Endometrium (tissue), 2 donors: Measurements from ENCODE around the gene CAPZA1.
"Not testable (repeated sequence)": the region's sequence is repeated elsewhere in the genome, so short reads cannot be mapped to it uniquely, and the experiment has no call there.

Experiments
- FAIRE-seq: peaks from 2 replicates; lab custom pipeline; 2012; peaks lifted over from hg19 to GRCh38; lab: Jason Lieb, UNC
- donor health status: control.
- donor health status: control.

CAPZA1 gene

GRCh38 chr1:112619518-112620376, at the start of gene CAPZA1:
Gene CAPZA1, plus strand, starts transcription at chr1:112619832. Its CDS starts 13 bp downstream, at chr1:112619845.
- FAIRE-seq = no peak

- no peak for FAIRE-seq
Observed at GRCh38 chr1:112575154-112575804, 44.4 kb upstream of the CAPZA1 start.

DNA sequence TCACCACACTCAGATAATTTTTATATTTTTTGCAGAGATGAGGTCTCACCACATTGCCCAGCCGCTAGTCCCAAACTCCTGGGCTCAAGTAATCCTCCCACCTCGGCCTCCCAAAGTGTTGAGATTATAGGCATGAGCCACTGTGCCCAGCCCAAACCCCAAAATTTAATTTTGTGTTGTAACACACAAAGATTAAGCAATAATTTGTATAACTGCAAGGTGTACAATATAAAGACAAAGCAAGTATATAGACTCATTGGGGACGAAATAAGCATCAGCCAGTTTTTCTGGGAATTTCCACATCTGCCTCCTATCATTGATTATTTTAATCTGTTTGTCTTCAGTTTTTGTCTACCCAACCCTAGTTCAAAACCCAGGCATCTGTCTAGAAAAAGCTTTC, 43.4 kb upstream of the CAPZA1 start:
- FAIRE-seq = no peak

GRCh38 chr1:112579801-112580510, 39.7 kb upstream of the CAPZA1 start:
- FAIRE-seq = no peak

- FAIRE-seq = no peak
Observed at GRCh38 chr1:112581586-112582192, 37.9 kb upstream of the CAPZA1 start.

GRCh38 chr1:112583366-112583765, 36.3 kb upstream of the CAPZA1 start:
- FAIRE-seq = no peak

DNA sequence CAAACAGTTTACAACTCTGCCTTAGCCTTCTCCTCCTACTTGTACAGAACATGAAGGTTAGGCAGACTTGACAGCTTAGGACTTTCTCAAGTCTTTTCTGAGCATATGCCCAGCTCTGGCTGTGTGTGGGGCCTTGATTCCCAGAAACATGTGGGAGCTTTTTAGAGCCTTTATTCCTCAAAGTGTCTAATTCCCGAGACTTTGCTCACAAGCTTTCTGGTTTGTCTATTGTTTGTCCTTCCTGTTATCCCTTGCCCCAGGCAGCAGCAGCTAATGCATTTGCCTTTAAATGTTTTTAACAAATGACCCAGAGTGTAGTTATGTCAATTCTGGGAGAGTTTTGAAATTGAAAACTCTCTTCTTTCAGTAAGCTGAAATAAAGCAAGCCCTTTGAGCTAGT, 29.9 kb upstream of the CAPZA1 start:
- FAIRE-seq = no peak

DNA sequence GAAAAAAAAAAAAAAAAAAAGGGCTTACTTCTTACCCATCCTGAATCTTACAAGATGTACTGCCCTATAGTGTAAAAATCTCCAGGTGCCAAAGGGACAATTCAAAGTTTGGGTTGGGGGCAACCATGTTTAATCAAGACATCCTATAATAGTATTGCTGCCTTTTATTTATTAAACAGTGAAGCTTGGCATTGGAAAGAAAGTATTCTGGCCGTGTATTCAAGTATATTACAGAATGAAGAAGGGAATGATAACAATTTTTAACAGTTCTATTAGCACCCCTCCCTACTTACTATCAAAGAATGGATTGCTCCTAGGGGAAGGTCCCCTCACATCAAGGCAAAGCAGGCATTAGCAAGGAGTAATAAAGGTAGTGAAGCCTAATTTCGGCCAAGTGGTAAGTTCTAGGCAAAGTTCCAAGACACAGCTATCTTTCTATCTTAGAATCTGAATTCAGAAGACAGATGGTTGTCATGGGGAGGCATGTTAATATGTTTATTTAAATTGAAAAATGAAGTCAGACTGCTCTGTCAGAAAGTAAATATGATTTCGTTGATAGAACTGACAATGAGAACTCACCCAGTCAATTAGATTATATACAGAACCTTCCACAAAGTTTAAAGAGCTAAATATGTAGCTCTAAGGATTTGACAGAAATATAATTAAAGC, 25.3 kb upstream of the CAPZA1 start:
- no peak for FAIRE-seq

DNA sequence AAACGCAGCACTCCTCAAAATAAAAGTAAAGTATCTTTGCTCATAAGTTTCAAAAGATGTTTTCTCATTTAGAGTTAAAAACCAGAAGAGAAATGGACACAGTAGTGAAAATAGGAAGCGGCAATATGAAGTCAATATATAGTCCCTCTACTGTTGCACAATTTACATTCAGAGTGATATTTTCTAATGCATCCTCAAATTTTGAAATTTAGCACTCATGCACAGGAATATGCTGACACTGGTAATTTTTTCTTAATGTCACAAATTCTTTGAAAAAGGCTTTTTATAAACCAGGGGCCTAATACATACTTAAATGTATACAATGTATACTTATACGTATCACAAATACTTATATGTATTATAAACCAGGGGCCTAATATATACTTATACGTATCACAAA, 20.2 kb upstream of the CAPZA1 start:
- FAIRE-seq = no peak

DNA sequence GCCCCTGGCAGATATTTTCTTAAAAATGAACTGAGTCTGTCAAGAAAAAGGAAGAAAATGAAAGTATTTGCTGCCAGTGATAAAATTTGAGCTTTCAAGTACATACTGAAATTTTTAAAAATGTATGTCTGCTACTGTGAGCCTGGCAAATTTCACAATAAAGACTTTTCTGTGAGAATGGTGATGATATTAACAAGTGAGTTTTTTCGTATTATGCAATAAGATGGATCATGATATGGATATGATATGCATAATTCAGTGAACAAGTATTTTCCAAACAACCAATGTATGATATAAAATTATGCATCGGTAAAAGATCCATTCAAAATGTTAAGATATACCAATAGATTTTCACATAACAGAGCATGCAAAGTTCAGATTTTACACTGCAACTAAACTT, 16.6 kb upstream of the CAPZA1 start:
- no peak for FAIRE-seq

DNA sequence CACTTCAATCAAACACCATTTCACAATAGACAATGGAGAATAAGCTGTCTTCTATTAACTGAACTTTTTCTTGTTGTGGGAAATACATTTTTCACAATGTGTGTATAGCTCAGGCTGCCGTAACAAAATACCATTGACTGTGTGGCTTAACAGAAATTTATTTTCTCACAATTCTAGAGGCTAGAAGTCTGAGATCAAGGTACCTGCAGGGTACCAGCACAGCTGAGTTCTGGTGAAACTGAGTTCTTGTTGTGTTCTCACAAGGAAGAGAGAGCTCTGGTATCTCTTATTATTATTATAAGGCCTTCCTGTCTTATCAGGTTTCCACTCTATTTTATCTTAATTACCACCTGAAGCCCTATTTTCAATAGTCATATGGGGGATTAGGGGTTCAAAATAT, 16.1 kb upstream of the CAPZA1 start:
- FAIRE-seq = no peak

DNA sequence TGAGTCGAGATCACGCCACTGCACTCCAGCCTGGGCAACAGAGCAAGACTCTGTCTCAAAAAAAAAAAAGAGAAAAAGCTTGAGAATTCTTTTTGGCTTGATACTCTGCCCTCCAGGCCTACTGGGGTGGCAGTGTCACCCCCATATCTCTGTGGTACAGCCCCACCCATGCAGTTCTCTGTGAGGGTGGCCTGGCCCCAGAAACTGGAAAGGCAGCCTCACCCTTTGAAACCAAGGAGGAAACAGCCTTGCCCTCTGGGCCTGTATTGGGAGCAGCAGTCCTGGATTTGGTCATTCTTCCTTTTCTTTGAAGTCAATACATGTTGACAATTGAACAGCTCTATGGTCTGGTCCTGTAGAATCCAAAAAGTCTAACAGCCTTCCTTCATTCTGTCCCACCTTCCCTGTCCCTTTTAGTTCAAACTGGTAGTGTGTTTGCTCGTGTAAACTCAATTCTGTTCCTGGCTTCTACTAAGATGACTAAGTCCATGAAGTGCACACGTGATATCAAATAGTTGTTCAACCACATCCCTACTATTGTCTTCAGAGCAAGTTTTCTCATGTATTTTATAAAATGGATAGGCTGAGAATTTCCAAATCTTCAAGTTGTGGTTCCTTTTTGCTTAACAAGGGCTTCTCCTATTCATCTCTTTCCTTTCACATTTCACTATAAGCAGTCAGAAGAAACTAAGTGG, 13.9 kb upstream of the CAPZA1 start:
- FAIRE-seq = no peak

- no peak for FAIRE-seq
Observed at GRCh38 chr1:112614460-112615065, 5.1 kb upstream of the CAPZA1 start.

GRCh38 chr1:112618114-112618720, 1.4 kb upstream of the CAPZA1 start:
- FAIRE-seq = no peak

DNA sequence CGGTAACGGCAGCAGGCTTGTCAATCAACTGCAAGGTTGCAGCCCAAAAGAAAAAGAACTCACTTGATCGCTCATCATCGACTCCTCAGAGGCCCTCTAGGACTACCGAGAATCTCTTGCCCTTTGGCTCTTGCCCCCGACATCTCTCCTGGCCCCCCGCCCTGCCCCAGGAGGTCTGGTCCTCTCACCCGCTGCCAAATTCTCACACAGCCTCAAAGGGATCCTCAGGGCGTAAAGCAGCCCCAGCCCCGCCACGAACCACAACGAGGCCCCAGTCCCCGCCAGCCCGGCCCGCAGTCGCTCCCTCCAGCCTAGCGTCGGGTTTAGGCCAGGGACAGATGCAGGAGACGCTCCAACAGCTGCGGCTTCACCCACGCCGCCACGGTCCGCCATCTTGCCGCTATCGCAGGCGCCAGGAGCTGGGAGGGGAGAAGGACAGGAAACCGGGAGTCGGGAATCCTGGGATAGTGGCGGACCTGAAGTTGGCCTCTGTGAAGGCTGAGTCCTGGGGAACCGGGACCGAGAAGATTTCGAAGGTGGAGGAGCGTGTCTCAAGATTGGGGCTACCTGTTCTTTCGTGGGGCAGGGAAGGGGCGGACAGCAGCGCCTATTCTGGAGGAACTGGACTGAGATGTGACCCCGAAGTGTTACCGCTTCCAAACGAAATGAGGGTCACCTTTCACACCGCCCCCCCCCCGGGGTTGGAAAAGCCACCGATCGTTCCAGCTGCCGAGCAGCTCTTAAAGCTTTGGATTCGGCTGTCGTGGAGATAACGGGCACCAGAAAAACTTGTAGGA, 713 bp upstream of the CAPZA1 start, which contains the start of gene ST7L:
Gene ST7L (minus strand): TSS at position 421 of the 797 bp plus-strand sequence. CDS start 28 bp downstream, at position 393.
- FAIRE-seq = no peak

DNA sequence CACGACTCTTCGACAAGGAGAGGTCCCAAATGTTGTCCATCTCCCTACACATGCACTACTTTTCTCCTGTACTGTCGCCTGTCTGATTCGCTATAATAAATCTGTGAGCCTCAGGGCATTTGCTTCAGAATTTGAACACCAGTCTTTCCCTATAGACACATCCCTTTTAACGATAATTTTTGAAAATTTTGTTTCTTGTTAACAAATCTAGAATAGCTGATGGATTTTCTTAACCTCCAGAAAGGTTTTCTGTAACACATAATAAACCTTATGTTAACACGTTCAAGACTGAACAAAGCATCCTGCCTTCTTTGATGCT, 704 bp downstream of the CAPZA1 start:
- no peak for FAIRE-seq

GRCh38 chr1:112624493-112624892, 4.9 kb downstream of the CAPZA1 start:
- not testable (repeated sequence) for FAIRE-seq

DNA sequence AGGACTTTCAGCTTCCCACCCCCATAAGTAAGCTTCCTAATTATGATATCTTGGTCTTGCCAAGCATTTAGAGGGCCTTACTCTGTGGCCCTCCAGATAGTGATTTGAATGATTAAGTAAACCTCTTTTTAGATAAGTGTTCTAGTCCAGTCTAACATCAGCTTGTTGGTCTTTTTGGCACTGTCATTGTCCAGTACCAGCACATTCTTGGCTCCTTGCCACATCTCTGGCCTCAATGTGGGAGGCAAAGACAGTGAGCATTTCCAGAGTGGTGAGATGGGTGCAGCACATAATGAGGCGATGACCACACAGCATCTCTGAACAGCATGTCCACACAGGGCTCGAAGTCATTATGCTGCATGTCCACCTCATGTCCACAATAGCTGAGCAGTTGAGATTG, 6.1 kb downstream of the CAPZA1 start:
- FAIRE-seq = no peak

- no peak for FAIRE-seq
Observed at GRCh38 chr1:112626193-112626592, 6.6 kb downstream of the CAPZA1 start.

- no peak for FAIRE-seq
Observed at GRCh38 chr1:112626887-112627286, 7.3 kb downstream of the CAPZA1 start.
